ENCODE data around the gene PKP4.

The PKP4 gene

DNA sequence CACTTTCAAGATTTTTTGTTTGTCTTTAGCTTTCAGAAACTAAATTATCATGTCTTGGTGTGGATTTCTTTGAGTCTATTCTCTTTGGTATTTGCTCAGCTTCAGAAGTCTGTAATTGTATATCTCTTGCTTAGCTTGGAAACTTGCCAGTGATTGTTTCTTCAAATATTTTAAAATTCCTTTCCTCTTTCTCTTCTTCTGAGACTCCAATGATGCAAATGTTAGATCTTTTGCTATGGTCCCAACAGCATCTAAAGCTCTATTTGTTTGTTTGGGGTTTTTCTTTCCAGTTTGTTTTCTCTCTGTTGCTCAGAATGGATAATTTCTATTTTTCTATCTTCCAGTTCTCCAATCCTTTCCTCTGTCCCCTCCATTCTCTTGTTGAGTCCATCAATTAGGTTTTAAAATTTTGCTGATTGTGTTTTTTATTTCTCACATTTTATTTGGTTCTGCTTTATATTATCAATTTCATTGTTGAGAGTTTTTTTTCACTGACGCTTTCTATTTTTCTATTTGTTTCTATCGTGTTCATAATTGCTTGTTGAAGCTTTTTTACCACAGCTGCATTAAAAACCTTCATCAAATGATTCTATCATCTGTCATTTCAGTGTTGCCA, 256.9 kb downstream of the PKP4 start:
- TF ChIP-seq, protein P1, sequence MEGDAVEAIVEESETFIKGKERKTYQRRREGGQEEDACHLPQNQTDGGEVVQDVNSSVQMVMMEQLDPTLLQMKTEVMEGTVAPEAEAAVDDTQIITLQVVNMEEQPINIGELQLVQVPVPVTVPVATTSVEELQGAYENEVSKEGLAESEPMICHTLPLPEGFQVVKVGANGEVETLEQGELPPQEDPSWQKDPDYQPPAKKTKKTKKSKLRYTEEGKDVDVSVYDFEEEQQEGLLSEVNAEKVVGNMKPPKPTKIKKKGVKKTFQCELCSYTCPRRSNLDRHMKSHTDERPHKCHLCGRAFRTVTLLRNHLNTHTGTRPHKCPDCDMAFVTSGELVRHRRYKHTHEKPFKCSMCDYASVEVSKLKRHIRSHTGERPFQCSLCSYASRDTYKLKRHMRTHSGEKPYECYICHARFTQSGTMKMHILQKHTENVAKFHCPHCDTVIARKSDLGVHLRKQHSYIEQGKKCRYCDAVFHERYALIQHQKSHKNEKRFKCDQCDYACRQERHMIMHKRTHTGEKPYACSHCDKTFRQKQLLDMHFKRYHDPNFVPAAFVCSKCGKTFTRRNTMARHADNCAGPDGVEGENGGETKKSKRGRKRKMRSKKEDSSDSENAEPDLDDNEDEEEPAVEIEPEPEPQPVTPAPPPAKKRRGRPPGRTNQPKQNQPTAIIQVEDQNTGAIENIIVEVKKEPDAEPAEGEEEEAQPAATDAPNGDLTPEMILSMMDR (IDR thresholded peaks at IDR 0.05): no peak

DNA sequence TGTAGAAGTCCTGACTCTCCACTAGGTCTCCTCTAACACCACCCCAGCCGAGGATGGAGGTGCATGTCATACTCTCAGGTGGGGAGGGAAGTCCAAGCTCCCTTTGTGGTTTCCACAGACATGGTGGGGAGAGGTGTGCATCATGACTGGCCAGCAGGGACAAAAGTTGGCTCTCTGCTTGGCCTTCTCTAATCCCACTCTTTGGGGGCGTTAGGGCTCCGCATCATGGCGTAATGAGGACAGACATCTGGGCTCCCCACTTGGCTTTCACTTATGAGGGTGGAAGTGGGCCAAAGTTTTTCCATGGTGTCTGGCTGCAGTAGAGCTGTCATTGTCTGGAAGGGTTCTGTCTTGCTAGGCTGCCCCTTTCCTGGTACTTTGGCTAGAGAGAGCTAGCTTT, 257.7 kb downstream of the PKP4 start:
- TF ChIP-seq, protein P1 (IDR thresholded peaks at IDR 0.05): no peak

DNA sequence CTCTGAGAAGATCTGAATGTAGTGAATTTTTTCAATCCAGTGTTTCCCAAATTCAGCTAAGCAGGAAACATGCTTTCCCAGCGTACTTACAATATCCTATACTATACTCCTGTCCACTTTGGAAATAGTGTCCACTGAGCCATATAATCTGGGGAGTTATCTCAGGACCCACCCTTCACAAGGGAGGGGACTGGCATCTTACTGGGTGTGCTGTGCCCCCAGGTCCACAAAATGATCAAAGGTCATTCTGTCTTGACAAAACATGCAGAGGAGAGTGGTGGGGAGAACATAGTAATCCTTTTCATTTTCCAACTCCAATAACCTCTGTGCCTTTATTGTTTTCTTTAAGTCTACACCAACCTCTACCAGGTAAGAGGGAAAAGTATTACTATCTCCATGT, 258.6 kb downstream of the PKP4 start:
- TF ChIP-seq, protein P1 (IDR thresholded peaks at IDR 0.05): no peak

DNA sequence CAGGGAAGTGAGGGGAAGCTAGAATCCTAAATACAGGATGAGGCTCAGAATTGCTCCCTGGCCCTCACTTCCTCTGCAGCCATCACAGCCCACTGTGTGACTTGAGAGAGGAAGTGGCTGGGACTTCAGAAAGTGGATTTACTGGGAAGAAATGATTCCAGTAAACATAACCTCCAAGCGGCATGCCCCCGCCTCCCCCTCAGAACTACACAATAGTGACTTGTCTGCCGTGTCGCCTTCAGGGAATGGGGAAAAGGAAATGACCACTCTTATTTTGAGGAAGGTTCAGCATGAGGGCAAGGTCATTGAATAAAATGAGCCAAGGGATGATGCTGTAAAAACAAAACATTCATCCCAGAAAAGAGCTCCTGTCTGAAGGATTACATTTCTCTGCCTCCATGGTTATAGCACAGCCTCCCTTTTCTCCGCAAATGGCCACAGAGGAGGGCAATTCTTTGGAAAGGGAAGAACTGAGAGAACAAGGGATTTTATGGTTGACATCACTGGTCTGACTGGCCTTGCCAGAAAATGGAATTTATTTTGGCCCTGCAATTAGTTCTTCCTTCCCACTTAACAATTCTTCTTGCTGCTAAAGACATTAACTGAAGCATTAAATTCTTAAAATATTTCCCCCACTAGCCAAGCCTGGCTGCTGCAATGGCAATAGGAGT, 259.5 kb downstream of the PKP4 start:
- TF ChIP-seq, protein P1 (IDR thresholded peaks at IDR 0.05): no peak

DNA sequence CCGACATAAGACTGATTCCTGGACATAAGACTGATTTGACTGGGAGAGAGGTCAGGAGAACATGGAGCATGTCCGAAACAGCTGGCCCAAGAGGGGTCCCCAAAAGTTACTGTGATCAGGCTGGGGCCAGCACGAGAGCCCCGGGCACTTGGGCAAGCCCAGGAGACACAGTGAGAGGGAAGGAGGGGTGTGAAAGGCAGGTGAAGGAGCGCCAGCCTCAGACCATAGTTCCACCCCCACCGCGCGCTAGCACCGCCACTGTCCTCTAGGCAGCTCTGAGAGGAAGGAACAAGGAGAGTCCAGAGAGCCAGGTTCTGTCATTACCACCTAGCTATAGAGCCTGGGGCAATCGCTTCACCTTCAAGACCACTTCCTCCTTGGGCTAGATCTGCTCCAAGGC, 260.2 kb downstream of the PKP4 start:
- TF ChIP-seq, protein P1 (IDR thresholded peaks at IDR 0.05): no peak

DNA sequence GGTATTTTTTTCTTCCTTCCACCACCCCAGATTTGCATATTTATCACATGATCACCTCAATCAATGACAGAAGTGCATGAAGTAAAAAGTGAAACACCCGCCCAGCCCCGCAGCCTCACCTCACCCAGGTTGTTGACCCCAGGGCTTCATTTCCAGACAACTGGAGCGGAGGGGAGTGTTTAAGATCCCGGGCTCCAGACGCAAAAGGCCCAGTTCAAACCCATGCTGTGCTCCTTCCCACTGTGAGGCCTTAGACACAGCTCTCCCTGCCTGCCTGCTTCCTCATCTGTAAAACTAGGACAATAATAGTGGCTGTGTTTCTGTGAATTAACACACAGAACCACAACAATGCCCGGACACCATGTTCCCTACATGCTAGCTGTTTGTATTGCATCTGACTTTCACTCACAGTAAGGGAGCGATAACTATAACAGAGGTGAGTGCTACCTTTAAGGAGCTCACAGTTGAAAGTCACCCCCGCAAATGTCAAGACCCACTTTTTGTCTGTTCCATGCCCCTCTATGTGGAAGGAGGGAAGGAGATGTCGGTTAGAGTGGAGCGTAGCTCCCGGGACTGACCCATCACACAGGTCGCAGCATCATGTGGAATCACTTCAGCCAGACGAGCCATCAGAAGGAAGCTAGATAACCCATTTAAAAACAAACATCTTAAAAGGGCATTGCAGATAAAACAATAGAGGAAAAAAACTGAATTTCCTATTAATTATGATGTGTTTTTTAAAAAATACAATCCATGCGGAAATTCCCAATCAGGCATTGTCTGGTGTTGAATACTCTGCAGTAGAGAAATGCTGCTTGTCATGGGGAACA, 260.8 kb downstream of the PKP4 start:
- TF ChIP-seq, protein P1 (IDR thresholded peaks at IDR 0.05): no peak

DNA sequence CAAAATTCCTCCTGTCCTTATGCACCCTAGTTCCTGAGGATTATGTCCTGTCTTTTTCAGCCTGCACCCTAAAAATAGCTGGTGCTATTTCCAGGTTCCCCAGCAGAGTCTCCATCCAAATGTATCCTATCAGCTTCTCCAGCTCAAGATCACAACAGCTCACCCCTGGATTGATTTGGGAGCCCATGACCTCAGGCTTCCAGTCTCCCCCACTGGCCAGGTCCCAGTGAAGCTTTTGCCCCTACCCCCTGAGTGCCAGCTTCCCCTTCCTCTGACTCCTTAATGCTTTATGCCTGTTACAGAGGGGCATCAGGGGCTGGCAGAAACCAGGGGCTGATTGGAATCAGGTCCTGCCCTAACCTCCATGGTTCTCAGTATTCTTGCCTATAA, 261.4 kb downstream of the PKP4 start:
- TF ChIP-seq, protein P1 (IDR thresholded peaks at IDR 0.05): no peak

All from LNCAP (cell line).